Gastrocnemius medialis (tissue), 4 donors: ENCODE data around the gene TLDC2.

Source experiments
- POLR2A ChIP-seq, 2 donors: fragments of 450-650 bp; IDR thresholded peaks; one replicate each; pipeline ENCODE4 v1.6.1; 2017; ENCODE audit warnings: antibody characterized with exemption in 2 of 2, mild to moderate bottlenecking in 2 of 2, moderate library complexity in 2 of 2
- TF ChIP-seq, protein P1 (sequence below), 5 experiments: fragments of 450-650 bp in 3 of 5; fragments of 200-600 bp in 2 of 5; sonication (generic) in 2 of 5; IDR thresholded peaks in 4 of 5; conservative IDR thresholded peaks in 1 of 5; 1 replicate in 4 of 5; 2 replicates in 1 of 5; pipeline ENCODE4 v1.5.1; 2016 to 2019; ENCODE audit warnings: antibody characterized with exemption in 5 of 5, mild to moderate bottlenecking in 3 of 5, moderate library complexity in 3 of 5

GRCh38 chr20:36919715-36920333, 43.9 kb downstream of the TLDC2 start:
- TF ChIP-seq, protein P1, sequence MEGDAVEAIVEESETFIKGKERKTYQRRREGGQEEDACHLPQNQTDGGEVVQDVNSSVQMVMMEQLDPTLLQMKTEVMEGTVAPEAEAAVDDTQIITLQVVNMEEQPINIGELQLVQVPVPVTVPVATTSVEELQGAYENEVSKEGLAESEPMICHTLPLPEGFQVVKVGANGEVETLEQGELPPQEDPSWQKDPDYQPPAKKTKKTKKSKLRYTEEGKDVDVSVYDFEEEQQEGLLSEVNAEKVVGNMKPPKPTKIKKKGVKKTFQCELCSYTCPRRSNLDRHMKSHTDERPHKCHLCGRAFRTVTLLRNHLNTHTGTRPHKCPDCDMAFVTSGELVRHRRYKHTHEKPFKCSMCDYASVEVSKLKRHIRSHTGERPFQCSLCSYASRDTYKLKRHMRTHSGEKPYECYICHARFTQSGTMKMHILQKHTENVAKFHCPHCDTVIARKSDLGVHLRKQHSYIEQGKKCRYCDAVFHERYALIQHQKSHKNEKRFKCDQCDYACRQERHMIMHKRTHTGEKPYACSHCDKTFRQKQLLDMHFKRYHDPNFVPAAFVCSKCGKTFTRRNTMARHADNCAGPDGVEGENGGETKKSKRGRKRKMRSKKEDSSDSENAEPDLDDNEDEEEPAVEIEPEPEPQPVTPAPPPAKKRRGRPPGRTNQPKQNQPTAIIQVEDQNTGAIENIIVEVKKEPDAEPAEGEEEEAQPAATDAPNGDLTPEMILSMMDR (IDR thresholded peaks at IDR 0.05 in 4 of 5, conservative IDR thresholded peaks at IDR 0.05 in 1 of 5) = peak; percentile 57 to 89 (median 70)
- no peak for TF ChIP-seq POLR2A (IDR thresholded peaks at IDR 0.05)
